PC-3 (cell line): ENCODE data around the gene LRRC7. TPM values are rescaled to one million over a fixed set of nuclear protein-coding genes. Genes with fewer than 3 reads are reported as not detected.

ENCODE experiments used
- ATAC-seq: fragments of 200-7000 bp; cut with Tn5 transposase; 2 replicates; pipeline ENCODE4 v1.9.1; 2020; ENCODE audit warnings: mild to moderate bottlenecking, moderate library complexity
- BruUV-seq: library from RNA; stranded (reverse); fragments of 400-500 nt; replicated peaks from 2 replicates; lab custom pipeline; 2021; lab: Mats Ljungman, UMichigan
- CTCF ChIA-PET: fragments of 300-600 bp; sonication (Branson Sonifier 250); formaldehyde crosslinking; loops from one replicate; lab custom pipeline; 2022; ENCODE audit warnings: antibody characterized with exemption; lab: Charles Lee
- POLR2A ChIA-PET: fragments of 300-600 bp; sonication (Branson Sonifier 250); formaldehyde crosslinking; loops from one replicate; lab custom pipeline; 2022; ENCODE audit warnings: antibody characterized with exemption; ENCODE audit not compliant: unreplicated experiment; lab: Charles Lee
- DNase-seq: peaks from one replicate; pipeline ENCODE4 v3.0.0-alpha.2; 2015
- H2AFZ ChIP-seq: fragments of 300-600 bp; sonication (generic); 2 replicates; pipeline ENCODE4 v1.6.0; 2016; ENCODE audit warnings: antibody characterized with exemption, low read length
- H3F3A ChIP-seq: fragments of 300-600 bp; sonication (generic); one replicate; pipeline ENCODE4 v1.6.0; 2017; ENCODE audit warnings: antibody characterized with exemption, low read length, control low read depth, mild to moderate bottlenecking; ENCODE audit not compliant: unreplicated experiment
- H3K27ac ChIP-seq: fragments of 300-600 bp; sonication (generic); 2 replicates; pipeline ENCODE4 v1.5.1; 2016; ENCODE audit warnings: mild to moderate bottlenecking, low read length
- H3K27me3 ChIP-seq: fragments of 300-600 bp; sonication (generic); 2 replicates; pipeline ENCODE4 v1.6.1; 2016; ENCODE audit warnings: low read length, mixed read lengths
- H3K36me3 ChIP-seq: fragments of 300-600 bp; sonication (generic); 2 replicates; pipeline ENCODE4 v1.6.1; 2016; ENCODE audit warnings: low read depth, mixed run types, low read length, mixed read lengths
- H3K4me1 ChIP-seq: fragments of 300-600 bp; sonication (generic); 2 replicates; pipeline ENCODE4 v1.5.1; 2016; ENCODE audit warnings: low read length; ENCODE audit not compliant: insufficient read depth
- H3K4me2 ChIP-seq: fragments of 300-600 bp; sonication (generic); 2 replicates; pipeline ENCODE4 v1.6.0; 2016; ENCODE audit warnings: low read length
- H3K4me3 ChIP-seq: fragments of 300-600 bp; sonication (generic); 2 replicates; pipeline ENCODE4 v1.5.1; 2016; ENCODE audit warnings: mild to moderate bottlenecking, low read length, mixed read lengths
- H3K79me2 ChIP-seq: fragments of 300-600 bp; sonication (generic); 2 replicates; pipeline ENCODE4 v1.6.1; 2017; ENCODE audit warnings: low read length, mixed read lengths
- H3K9ac ChIP-seq: fragments of 300-600 bp; sonication (generic); 2 replicates; pipeline ENCODE4 v1.6.0; 2016; ENCODE audit warnings: mild to moderate bottlenecking, low read length
- H3K9me2 ChIP-seq: fragments of 300-600 bp; sonication (generic); replicated peaks from 2 replicates; pipeline ENCODE4 v1.6.1; 2016; ENCODE audit warnings: mixed run types, low read length, mixed read lengths
- H3K9me3 ChIP-seq: fragments of 300-600 bp; sonication (generic); 2 replicates; pipeline ENCODE4 v1.6.1; 2016; ENCODE audit warnings: low read length, mixed read lengths
- H4K20me1 ChIP-seq: fragments of 300-600 bp; sonication (generic); 2 replicates; pipeline ENCODE4 v1.6.1; 2016; ENCODE audit warnings: low read length, mixed read lengths
- EZH2 ChIP-seq: fragments of 300-600 bp; sonication (generic); IDR thresholded peaks from one replicate; pipeline ENCODE4 v1.6.1; 2017; ENCODE audit warnings: antibody characterized with exemption, mild to moderate bottlenecking, low read length; ENCODE audit not compliant: unreplicated experiment
- EZH2phosphoT487 ChIP-seq: fragments of 300-600 bp; sonication (generic); IDR thresholded peaks from 2 replicates; pipeline ENCODE4 v1.6.1; 2018; ENCODE audit warnings: mild to moderate bottlenecking, antibody characterized with exemption, low read length, borderline replicate concordance
- intact Hi-C: fragments of 100-400 bp; cut with micrococcal nuclease; formaldehyde crosslinking; loops from 2 replicates; pipeline ENCODE4 v1.9.0; 2023
- total RNA-seq: library from RNA; depleted of rRNA; stranded (reverse); fragments of >200 nt; gene quantifications from 2 replicates; pipeline ENCODE4 v1.2.3, GENCODE V29; 2014
- TF ChIP-seq, protein P1 (sequence below): fragments of 300-600 bp; sonication (generic); conservative IDR thresholded peaks from 2 replicates; pipeline ENCODE4 v1.5.1; 2017; ENCODE audit warnings: antibody characterized with exemption, low read depth, mild to moderate bottlenecking, low read length

Gene LRRC7
- total RNA-seq, 1 experiment from 2014 or later: 0.04 TPM

GRCh38 chr1:69777423-69777822 is 209.7 kb downstream of the LRRC7 start:
- Histone ChIP-seq H3K36me3 (no peaks in the 10 kb centered on the region), H3K4me1 (no peaks in the 10 kb centered on the region), H3K27me3 (peaks cover 40% of the 10 kb centered on the region), H2AFZ (no peak overlapping the region), H3K9me3 (no peaks in the 10 kb centered on the region), H3K4me2 (no peak overlapping the region), H3K4me3 (no peak overlapping the region), H3K9ac (no peak overlapping the region), H3K79me2 (no peaks in the 10 kb centered on the region), H4K20me1 (no peaks in the 10 kb centered on the region), H3K27ac (no peak overlapping the region), H3F3A (no peaks in the 10 kb centered on the region), H3K9me2 (no peaks in the 10 kb centered on the region)
- POLR2A ChIA-PET: no interaction called here
- ATAC-seq: no peak
- TF ChIP-seq, protein P1, sequence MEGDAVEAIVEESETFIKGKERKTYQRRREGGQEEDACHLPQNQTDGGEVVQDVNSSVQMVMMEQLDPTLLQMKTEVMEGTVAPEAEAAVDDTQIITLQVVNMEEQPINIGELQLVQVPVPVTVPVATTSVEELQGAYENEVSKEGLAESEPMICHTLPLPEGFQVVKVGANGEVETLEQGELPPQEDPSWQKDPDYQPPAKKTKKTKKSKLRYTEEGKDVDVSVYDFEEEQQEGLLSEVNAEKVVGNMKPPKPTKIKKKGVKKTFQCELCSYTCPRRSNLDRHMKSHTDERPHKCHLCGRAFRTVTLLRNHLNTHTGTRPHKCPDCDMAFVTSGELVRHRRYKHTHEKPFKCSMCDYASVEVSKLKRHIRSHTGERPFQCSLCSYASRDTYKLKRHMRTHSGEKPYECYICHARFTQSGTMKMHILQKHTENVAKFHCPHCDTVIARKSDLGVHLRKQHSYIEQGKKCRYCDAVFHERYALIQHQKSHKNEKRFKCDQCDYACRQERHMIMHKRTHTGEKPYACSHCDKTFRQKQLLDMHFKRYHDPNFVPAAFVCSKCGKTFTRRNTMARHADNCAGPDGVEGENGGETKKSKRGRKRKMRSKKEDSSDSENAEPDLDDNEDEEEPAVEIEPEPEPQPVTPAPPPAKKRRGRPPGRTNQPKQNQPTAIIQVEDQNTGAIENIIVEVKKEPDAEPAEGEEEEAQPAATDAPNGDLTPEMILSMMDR: no peak
- no peak for TF ChIP-seq EZH2
- no peak for TF ChIP-seq EZH2phosphoT487
- CTCF ChIA-PET: no interaction called here
- no TSS peak for BruUV-seq
- intact Hi-C loops: no loop called here
- DNase-seq: no peak

DNA sequence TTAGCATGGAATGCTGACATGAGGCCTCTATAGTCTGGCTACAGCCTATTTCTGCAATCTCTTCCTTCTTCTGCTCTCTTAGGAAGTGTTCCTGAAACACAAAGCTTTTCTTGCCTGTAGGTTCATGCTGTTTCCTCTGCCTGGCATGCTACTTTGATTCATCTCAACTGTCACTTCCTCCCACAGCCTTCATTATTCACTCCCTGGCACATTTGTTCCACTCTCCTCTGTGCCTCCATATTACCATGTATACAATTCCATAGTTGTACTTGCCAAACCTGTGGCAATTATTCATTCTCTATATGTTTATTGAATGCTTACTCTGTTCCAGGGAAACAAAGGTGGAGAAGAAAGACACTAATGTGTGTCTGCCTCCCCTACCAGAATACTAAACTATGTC is 210.2 kb downstream of the LRRC7 start:
- no peaks in the 10 kb centered on the region for H3K9me2 ChIP-seq
- no peak overlapping the region for H2AFZ ChIP-seq
- no peaks in the 10 kb centered on the region for H3K79me2 ChIP-seq
- H4K20me1 ChIP-seq: no peaks in the 10 kb centered on the region
- no peaks in the 10 kb centered on the region for H3K4me1 ChIP-seq
- no peak overlapping the region for H3K4me3 ChIP-seq
- H3K27me3 ChIP-seq: peaks cover 35% of the 10 kb centered on the region
- DNase-seq (no peak), ATAC-seq (no peak)
- H3K9ac ChIP-seq: no peak overlapping the region
- H3K4me2 ChIP-seq: no peak overlapping the region
- TF ChIP-seq, protein P1: no peak
- TF ChIP-seq EZH2phosphoT487: no peak
- no peak for TF ChIP-seq EZH2
- no peaks in the 10 kb centered on the region for H3K36me3 ChIP-seq
- no peaks in the 10 kb centered on the region for H3F3A ChIP-seq
- CTCF ChIA-PET: no interaction called here
- POLR2A ChIA-PET: no interaction called here
- intact Hi-C loops: no loop called here
- no peak overlapping the region for H3K27ac ChIP-seq
- no TSS peak for BruUV-seq
- H3K9me3 ChIP-seq: no peaks in the 10 kb centered on the region

GRCh38 chr1:69787151-69787550 is 219.4 kb downstream of the LRRC7 start:
- Histone ChIP-seq H3K9me3 (no peaks in the 10 kb centered on the region), H3K4me1 (no peaks in the 10 kb centered on the region), H3F3A (no peaks in the 10 kb centered on the region), H3K4me2 (no peak overlapping the region), H3K79me2 (no peaks in the 10 kb centered on the region), H3K27me3 (no peaks in the 10 kb centered on the region), H2AFZ (no peak overlapping the region), H3K9me2 (no peaks in the 10 kb centered on the region), H3K9ac (no peak overlapping the region), H3K36me3 (no peaks in the 10 kb centered on the region), H3K4me3 (no peak overlapping the region), H4K20me1 (no peaks in the 10 kb centered on the region), H3K27ac (no peak overlapping the region)
- intact Hi-C loops: no loop called here
- TF ChIP-seq, protein P1: no peak
- TF ChIP-seq EZH2: no peak
- no peak for TF ChIP-seq EZH2phosphoT487
- no peak for DNase-seq
- CTCF ChIA-PET: no interaction called here
- POLR2A ChIA-PET: no interaction called here
- BruUV-seq: no TSS peak
- no peak for ATAC-seq
